CD4-positive, alpha-beta T cell treated with Interleukin-2 at 100 ng/mL for 4 hours (primary cell): Measurements from ENCODE around the gene RHOF.

ENCODE experiments used
- DNase-seq: peaks from one replicate; pipeline ENCODE4 v3.0.0-alpha.2; 2020; ENCODE audit warnings: low spot score

Gene RHOF

DNA sequence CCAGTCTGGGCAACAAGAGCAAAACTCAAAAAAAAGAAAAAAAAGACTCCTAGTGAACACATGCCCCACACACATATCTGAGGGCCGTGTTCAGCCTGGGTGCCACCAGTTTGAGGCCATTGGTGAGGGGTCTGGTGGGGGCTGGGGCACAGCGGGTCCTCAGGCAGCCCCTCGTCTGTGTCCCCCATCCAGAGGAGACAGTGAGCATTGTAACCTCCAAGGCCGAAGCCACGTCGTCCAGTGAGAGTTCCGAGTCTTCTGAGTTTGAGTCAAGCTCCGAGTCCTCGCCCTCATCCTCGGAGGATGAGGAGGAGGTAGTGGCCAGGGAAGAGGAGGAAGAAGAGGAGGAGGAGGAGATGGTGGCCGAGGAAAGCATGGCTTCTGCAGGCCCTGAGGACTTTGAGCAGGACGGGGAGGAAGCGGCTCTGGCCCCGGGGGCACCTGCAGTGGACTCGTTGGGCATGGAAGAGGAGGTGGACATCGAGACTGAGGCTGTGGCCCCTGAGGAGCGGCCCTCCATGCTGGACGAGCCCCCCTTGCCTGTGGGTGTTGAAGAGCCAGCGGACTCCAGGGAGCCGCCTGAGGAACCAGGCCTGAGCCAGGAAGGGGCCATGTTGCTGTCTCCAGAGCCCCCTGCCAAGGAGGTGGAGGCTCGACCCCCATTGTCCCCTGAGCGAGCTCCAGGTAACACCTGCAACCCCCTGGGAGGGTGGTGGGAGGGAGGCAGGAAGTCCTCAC, 25.9 kb upstream of the RHOF start:
- DNase-seq, result no peak

- no peak for DNase-seq
Measured at GRCh38 chr12:121817648-121818043, 24.2 kb upstream of the RHOF start.

GRCh38 chr12:121816925-121817647, 23.6 kb upstream of the RHOF start:
- no peak for DNase-seq

DNA sequence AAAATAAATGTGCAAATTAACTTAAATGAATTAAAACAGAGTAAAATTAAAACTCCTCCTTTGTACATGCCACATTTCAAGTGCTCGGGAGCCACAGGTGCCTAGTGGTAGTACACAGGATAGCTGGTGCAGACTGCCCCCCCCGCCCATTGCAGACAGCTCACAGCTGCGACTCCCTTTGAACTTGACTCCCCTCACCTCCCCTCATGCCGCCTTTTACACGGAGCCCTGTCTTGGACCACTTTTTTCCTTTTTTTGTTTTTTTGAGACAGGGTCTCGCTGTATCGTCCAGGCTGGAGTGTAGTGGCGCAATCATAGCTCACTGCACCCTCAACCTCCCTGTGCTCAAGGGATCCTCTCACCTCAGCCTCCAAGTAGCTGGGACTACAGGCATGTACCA, 21.8 kb upstream of the RHOF start:
- no peak for DNase-seq

GRCh38 chr12:121814429-121815119, 21.1 kb upstream of the RHOF start:
- DNase-seq, result no peak

GRCh38 chr12:121813951-121814350, 20.5 kb upstream of the RHOF start:
- DNase-seq, result no peak

DNA sequence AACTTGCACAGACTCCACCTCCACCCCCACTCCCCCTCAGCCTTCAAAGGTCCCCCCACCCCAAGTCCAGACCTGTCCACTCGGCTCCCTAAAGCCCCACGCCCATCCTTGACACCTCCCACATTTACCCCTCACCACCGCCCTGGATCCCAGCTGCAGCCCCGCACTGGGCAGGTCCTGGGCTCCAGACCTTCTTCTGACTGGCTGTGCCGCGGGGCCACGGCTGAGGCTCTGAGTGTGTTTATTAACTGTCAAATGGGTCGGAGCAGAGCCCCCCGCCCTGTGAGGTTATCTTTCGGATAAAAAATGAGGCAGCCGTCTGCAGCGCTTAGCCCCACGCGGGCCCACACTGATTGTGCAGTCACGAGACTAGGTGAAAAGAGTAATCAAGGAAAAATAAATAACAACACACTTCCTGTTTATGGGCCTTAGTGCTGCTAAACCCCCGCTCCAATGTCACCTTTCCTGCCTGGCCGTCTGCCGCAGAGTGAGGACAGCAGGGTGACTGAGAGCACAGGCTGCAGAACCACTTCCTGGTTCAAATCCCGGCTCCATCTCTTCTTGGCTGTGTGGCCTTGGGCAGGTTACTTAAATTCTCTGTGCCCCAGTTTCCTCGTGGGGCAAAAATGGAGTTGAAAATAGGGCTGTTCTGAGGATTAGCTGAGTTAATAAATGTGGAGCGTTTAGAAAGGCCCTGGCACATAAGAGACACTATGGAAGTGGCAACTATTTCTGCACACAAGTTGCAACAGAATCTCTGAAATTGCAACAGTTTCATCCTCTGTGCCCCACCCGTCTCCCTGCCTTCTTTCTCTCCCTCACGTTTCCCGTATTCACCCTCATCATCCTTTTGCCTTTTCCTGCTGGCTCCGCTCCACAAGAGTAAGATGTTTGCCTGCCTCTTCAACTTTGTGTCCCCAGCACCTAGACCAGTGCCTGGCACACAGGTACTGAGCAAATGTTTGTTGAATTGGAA, 19.7 kb upstream of the RHOF start:
- no peak for DNase-seq

DNA sequence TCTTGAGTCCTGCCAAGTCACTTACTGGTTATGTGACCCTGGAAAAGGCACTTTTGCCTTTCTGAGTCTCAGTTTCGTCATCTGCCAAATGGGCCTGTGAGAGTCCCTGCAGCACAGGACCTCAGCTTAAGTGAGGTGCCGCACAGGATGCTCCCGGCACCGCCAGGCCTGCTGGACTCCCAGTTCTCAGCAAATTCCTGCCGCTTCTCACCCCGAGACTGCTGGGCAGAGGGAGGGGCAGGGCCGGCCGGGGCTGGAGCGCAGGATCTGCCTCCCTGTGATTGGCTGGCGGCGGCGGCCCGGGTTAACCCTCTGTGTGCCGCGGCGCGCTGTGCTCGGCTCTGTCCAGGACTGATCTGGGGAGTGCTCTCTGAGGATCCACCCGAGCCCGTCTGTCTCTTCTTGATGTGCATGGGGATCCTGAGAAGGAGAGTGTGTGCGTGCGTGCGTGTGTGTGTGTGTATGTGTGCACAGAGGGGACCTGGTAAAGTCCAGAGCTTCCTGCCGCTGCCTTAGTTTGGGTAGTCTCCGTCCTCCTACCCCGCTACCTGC, 18.9 kb upstream of the RHOF start:
- no peak for DNase-seq

GRCh38 chr12:121811434-121812319, 18.2 kb upstream of the RHOF start:
- DNase-seq, result peak; percentile 63

DNA sequence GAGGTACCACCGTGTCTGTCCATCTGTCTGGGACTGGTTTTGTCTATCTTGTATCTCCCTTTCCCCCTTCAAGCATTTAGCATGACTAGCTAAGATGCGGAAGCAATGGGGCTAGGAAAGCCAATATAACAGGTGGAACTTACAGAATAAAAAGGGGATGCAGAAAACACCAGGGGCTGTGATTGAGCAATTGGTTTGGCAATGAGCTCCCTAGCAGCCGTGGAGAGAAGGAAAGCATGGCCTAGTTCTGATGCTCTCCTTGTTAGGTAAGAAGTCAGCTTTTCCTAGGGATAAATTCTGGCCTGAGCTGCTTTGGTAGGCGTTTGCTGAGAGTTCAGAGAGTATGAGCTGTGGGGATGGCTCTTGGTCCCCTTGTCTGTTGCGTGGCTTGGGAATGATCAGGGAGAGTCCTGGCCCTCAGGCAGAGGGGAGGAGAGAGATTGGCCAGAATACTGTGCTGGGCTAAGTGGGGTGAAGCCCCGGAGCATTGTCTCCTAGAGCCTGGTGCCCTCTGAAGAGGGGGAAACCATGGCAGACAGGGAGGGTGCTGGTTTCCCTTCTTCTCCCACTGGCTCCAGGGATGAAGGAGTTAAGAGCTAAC, 17.4 kb upstream of the RHOF start:
- no peak for DNase-seq

DNA sequence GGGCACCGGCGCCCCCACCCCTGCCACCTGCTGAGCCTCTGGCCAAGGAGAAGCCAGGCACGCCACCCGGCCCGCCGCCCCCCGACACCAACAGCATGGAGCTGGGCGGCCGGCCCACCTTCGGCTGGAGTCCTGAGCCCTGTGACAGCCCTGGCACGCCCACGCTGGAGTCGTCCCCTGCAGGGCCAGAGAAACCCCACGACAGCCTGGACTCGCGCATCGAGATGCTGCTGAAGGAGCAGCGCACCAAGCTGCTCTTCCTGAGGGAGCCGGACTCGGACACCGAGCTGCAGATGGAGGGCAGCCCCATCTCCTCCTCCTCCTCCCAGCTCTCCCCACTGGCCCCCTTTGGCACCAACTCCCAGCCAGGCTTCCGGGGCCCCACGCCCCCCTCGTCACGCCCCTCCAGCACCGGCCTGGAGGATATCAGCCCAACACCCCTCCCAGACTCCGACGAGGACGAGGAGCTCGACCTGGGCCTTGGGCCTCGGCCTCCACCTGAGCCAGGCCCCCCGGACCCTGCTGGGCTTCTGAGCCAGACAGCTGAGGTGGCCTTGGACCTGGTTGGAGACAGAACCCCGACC, 16.8 kb upstream of the RHOF start:
- no peak for DNase-seq

GRCh38 chr12:121809712-121810116, 16.2 kb upstream of the RHOF start:
- no peak for DNase-seq

GRCh38 chr12:121808623-121809022, 15.1 kb upstream of the RHOF start:
- DNase-seq, result no peak

- DNase-seq, result no peak
Measured at GRCh38 chr12:121807642-121808347, 14.3 kb upstream of the RHOF start.

GRCh38 chr12:121806546-121807423, 13.3 kb upstream of the RHOF start:
- DNase-seq, result no peak

DNA sequence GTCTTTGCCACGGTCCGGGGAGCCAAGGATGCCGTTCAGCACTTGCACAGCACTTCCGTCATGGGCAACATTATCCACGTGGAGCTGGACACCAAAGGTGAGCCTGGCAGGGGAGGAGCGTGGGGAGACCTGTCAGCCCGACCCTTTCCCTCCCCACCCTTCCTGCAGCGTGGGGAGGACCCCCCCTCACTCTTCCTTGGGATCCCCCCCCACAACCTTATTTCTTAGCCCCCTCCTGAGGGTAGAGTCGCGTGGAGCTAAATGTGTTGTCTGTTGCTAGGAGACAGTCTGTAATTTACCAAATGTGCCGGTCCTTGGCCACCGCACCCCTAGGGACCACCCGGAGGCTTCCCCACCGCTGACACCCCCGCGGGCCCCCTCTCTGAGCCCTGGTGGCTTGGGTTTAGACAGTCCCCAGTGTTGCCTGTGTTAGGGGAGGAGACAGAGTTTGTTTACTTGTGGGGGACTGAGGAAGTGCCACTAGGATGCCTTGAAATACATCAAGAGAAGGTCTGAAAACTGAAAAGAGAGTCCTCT, 12.6 kb upstream of the RHOF start:
- peak; percentile 57 for DNase-seq

GRCh38 chr12:121805171-121806008, 11.9 kb upstream of the RHOF start:
- no peak for DNase-seq
